ENCODE data around the gene BAZ1A.

DNA sequence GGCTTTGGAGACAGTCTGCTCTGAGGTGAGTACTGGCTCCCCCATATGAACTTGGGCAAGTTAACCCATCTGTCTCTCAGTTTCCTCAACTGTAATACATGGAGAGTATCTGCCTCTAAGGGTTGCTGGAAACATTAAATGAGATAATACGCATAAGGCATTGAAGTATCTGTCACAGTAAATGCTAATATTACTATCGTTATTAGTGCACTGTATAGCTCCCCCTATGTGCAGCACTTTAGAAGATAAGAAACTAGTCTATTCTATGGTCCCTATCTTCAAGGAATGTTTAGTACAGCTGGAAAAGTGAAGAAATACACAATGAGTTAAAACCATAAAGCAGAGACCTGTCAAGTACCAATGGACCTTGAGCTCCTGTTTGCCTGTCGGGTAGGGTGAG lies 109.1 kb downstream of the BAZ1A start:
- TF ChIP-seq CTCF (IDR thresholded peaks at IDR 0.05; ENCODE audit: low read length) (peak; percentile 55), EZH2 (IDR thresholded peaks at IDR 0.05; ENCODE audit: borderline replicate concordance, low read length) (no peak)
